ENCODE data around the gene ZSWIM8. TPM values are rescaled to one million over a fixed set of nuclear protein-coding genes. Genes with fewer than 3 reads are reported as not detected.
A peak's percentile ranks its signal among the peaks of the same experiment; 100 is the strongest.
"Not testable (repeated sequence)": the region's sequence is repeated elsewhere in the genome, so short reads cannot be mapped to it uniquely, and the experiment has no call there.

The ZSWIM8 gene
- total and polyA plus RNA-seq, 2 experiments from 2014 or later: 25.5 to 61.5 TPM

GRCh38 chr10:73824146-73824725 lies 38.8 kb downstream of the ZSWIM8 start:
- Histone ChIP-seq H3K27ac (no peak overlapping the region), H3K79me2 (ENCODE audit: insufficient read depth) (no peaks in the 10 kb centered on the region), H3K4me2 (ENCODE audit: unreplicated experiment) (no peak overlapping the region), H3K27me3 (replicated peaks; ENCODE audit: insufficient read depth) (no peaks in the 10 kb centered on the region), H3K9me2 (ENCODE audit: insufficient read depth) (no peaks in the 10 kb centered on the region), H3K4me1 (ENCODE audit: insufficient read depth) (peaks cover 4% of the 10 kb centered on the region; the same call in 1 of the 2 replicates), H4K20me1 (ENCODE audit: insufficient read depth) (no peaks in the 10 kb centered on the region), H3F3A (ENCODE audit: insufficient read depth) (no peaks in the 10 kb centered on the region), H3K9me3 (ENCODE audit: low read depth) (no peaks in the 10 kb centered on the region), H2AFZ (no peak overlapping the region), H3K9ac (no peak overlapping the region), H3K4me3 (no peak overlapping the region), H3K36me3 (ENCODE audit: low read depth) (0 out of 2 replicates have a peak, but pooled peaks cover 5% of the 10 kb centered on the region)
- WGBS, 2 experiments (ENCODE audit: low coverage in 1 of 2, low lambda C conversion rate in 2 of 2, missing lambda C conversion rate in 2 of 2): 91 to 92% methylated on average over 11 to 14 of the region's 14 CpGs
- no peak for DNase-seq
- in situ Hi-C loops (cut with MboI): no loop called here
- TF ChIP-seq EZH2 (IDR thresholded peaks at IDR 0.05; ENCODE audit: insufficient read depth, poor library complexity, severe bottlenecking) (no peak), EZH2phosphoT487 (IDR thresholded peaks at IDR 0.05; ENCODE audit: insufficient read depth, low read depth) (no peak)

- Histone ChIP-seq H3K9ac (no peak overlapping the region), H3K4me3 (no peak overlapping the region), H3K4me1 (ENCODE audit: insufficient read depth) (no peaks in the 10 kb centered on the region), H3K27ac (no peak overlapping the region), H3K79me2 (ENCODE audit: insufficient read depth) (no peaks in the 10 kb centered on the region), H4K20me1 (ENCODE audit: insufficient read depth) (no peaks in the 10 kb centered on the region), H3K9me3 (ENCODE audit: low read depth) (no peaks in the 10 kb centered on the region), H3K9me2 (ENCODE audit: insufficient read depth) (no peaks in the 10 kb centered on the region), H3F3A (ENCODE audit: insufficient read depth) (no peaks in the 10 kb centered on the region), H3K27me3 (replicated peaks; ENCODE audit: insufficient read depth) (no peaks in the 10 kb centered on the region), H3K4me2 (ENCODE audit: unreplicated experiment) (no peak overlapping the region), H3K36me3 (ENCODE audit: low read depth) (no peaks in the 10 kb centered on the region), H2AFZ (no peak overlapping the region)
- peak; percentile 28 for DNase-seq
- in situ Hi-C loops (cut with MboI): no loop called here
- TF ChIP-seq EZH2phosphoT487 (IDR thresholded peaks at IDR 0.05; ENCODE audit: insufficient read depth, low read depth) (no peak), EZH2 (IDR thresholded peaks at IDR 0.05; ENCODE audit: insufficient read depth, poor library complexity, severe bottlenecking) (no peak)
- WGBS, 2 experiments (ENCODE audit: low coverage in 1 of 2, low lambda C conversion rate in 2 of 2, missing lambda C conversion rate in 2 of 2): 90 to 92% methylated on average over 19 of the region's 19 CpGs
Measured at GRCh38 chr10:73827346-73828089, 42.1 kb downstream of the ZSWIM8 start.

- H4K20me1 ChIP-seq (ENCODE audit: insufficient read depth): no peaks in the 10 kb centered on the region
- no peak overlapping the region for H2AFZ ChIP-seq
- no peaks in the 10 kb centered on the region for H3F3A ChIP-seq (ENCODE audit: insufficient read depth)
- no peaks in the 10 kb centered on the region for H3K36me3 ChIP-seq (ENCODE audit: low read depth)
- no peaks in the 10 kb centered on the region for H3K79me2 ChIP-seq (ENCODE audit: insufficient read depth)
- H3K9ac ChIP-seq: no peak overlapping the region
- no peak overlapping the region for H3K27ac ChIP-seq
- no peaks in the 10 kb centered on the region for H3K4me1 ChIP-seq (ENCODE audit: insufficient read depth)
- H3K4me3 ChIP-seq: no peak overlapping the region
- no peak for TF ChIP-seq EZH2phosphoT487 (IDR thresholded peaks at IDR 0.05; ENCODE audit: insufficient read depth, low read depth)
- no peak for TF ChIP-seq EZH2 (IDR thresholded peaks at IDR 0.05; ENCODE audit: insufficient read depth, poor library complexity, severe bottlenecking)
- in situ Hi-C loops (cut with MboI): no loop called here
- no peaks in the 10 kb centered on the region for H3K9me2 ChIP-seq (ENCODE audit: insufficient read depth)
- DNase-seq: no peak
- no peak overlapping the region for H3K4me2 ChIP-seq (ENCODE audit: unreplicated experiment)
- H3K27me3 ChIP-seq (replicated peaks; ENCODE audit: insufficient read depth): no peaks in the 10 kb centered on the region
- H3K9me3 ChIP-seq (ENCODE audit: low read depth): no peaks in the 10 kb centered on the region
- WGBS, 2 experiments (ENCODE audit: low coverage in 1 of 2, low lambda C conversion rate in 2 of 2, missing lambda C conversion rate in 2 of 2): 98 to 99% methylated on average over 6 of the region's 6 CpGs
Measured at GRCh38 chr10:73828161-73828560, 42.8 kb downstream of the ZSWIM8 start.

GRCh38 chr10:73829090-73829489 lies 43.7 kb downstream of the ZSWIM8 start:
- H4K20me1 ChIP-seq (ENCODE audit: insufficient read depth); H3K36me3 ChIP-seq (ENCODE audit: low read depth); H2AFZ ChIP-seq; H3K9me2 ChIP-seq (ENCODE audit: insufficient read depth); H3K27ac ChIP-seq; H3K4me2 ChIP-seq (ENCODE audit: unreplicated experiment); H3K4me3 ChIP-seq; in situ Hi-C loops (cut with MboI); H3K9me3 ChIP-seq (ENCODE audit: low read depth); H3K4me1 ChIP-seq (ENCODE audit: insufficient read depth); H3K79me2 ChIP-seq (ENCODE audit: insufficient read depth); H3F3A ChIP-seq (ENCODE audit: insufficient read depth); DNase-seq; H3K27me3 ChIP-seq (replicated peaks; ENCODE audit: insufficient read depth); H3K9ac ChIP-seq: not testable (repeated sequence)
- 96 to 97% methylated on average over 7 of the region's 7 CpGs for whole genome bisulfite sequencing, 2 experiments (ENCODE audit: low coverage in 1 of 2, low lambda C conversion rate in 2 of 2, missing lambda C conversion rate in 2 of 2)
